ENCODE measurements around the gene PIGM. TPM values are rescaled to one million over a fixed set of nuclear protein-coding genes. Genes with fewer than 3 reads are reported as not detected.

The PIGM gene
- total and polyA plus RNA-seq, 4 donors: 1.3 to 6.7 (median 4.4) TPM

- intact Hi-C loops (cut with DNase I): no loop called here
- no peaks in the 10 kb centered on the region for H3K36me3 ChIP-seq (ENCODE audit: control insufficient read depth in 1 of 2, insufficient read depth in 2 of 2, low read length in 1 of 2)
- H3K4me1 ChIP-seq (ENCODE audit: control insufficient read depth in 1 of 2, insufficient read depth in 2 of 2, low read length in 2 of 2): no peaks in the 10 kb centered on the region
- no peak overlapping the region for H3K4me3 ChIP-seq (ENCODE audit: low read length in 2 of 2)
- WGBS, 2 donors: 86 to 87% methylated on average over 4 of the region's 4 CpGs
- no peak for DNase-seq
- no peaks in the 10 kb centered on the region for H3K27me3 ChIP-seq (ENCODE audit: control insufficient read depth in 1 of 2, insufficient read depth in 2 of 2, low read length in 1 of 2)
- ATAC-seq (ENCODE audit: low FRiP score): no peak
- no peaks in the 10 kb centered on the region for H3K9me3 ChIP-seq (ENCODE audit: control insufficient read depth, low read length)
- H3K27ac ChIP-seq (ENCODE audit: low read depth in 1 of 2, low read length in 2 of 2): no peak overlapping the region
Observed at GRCh38 chr1:160074865-160075264, 43.1 kb upstream of the PIGM start.

GRCh38 chr1:160071289-160071688, 39.5 kb upstream of the PIGM start:
- intact Hi-C loops (cut with DNase I): no loop called here
- ATAC-seq (ENCODE audit: low FRiP score): no peak
- H3K4me1 ChIP-seq (ENCODE audit: control insufficient read depth in 1 of 2, insufficient read depth in 2 of 2, low read length in 2 of 2): no peaks in the 10 kb centered on the region

GRCh38 chr1:160070243-160071163, 38.7 kb upstream of the PIGM start:
- no peaks in the 10 kb centered on the region for H3K27me3 ChIP-seq (ENCODE audit: control insufficient read depth in 1 of 2, insufficient read depth in 2 of 2, low read length in 1 of 2)
- H3K4me3 ChIP-seq (ENCODE audit: low read length in 2 of 2): peak overlapping the region; percentile 57
- ATAC-seq (ENCODE audit: low FRiP score) (peak; percentile 92), DNase-seq (peak; percentile 89 to 94)
- intact Hi-C loops (cut with DNase I): no loop called here
- WGBS, 2 donors: 1 to 2% methylated on average over 37 to 46 of the region's 46 CpGs
- H3K9me3 ChIP-seq (ENCODE audit: control insufficient read depth, low read length): no peaks in the 10 kb centered on the region
- H3K4me1 ChIP-seq (ENCODE audit: control insufficient read depth in 1 of 2, insufficient read depth in 2 of 2, low read length in 2 of 2): no peaks in the 10 kb centered on the region
- no peaks in the 10 kb centered on the region for H3K36me3 ChIP-seq (ENCODE audit: control insufficient read depth in 1 of 2, insufficient read depth in 2 of 2, low read length in 1 of 2)
- H3K27ac ChIP-seq (ENCODE audit: low read depth in 1 of 2, low read length in 2 of 2): no peak overlapping the region

More at GRCh38 chr1:160071289-160071688, 39.5 kb upstream of the PIGM start:
- Histone ChIP-seq H3K4me3 (ENCODE audit: low read length in 2 of 2) (no peak overlapping the region), H3K27ac (ENCODE audit: low read depth in 1 of 2, low read length in 2 of 2) (no peak overlapping the region), H3K36me3 (ENCODE audit: control insufficient read depth in 1 of 2, insufficient read depth in 2 of 2, low read length in 1 of 2) (no peaks in the 10 kb centered on the region), H3K27me3 (ENCODE audit: control insufficient read depth in 1 of 2, insufficient read depth in 2 of 2, low read length in 1 of 2) (no peaks in the 10 kb centered on the region), H3K9me3 (ENCODE audit: control insufficient read depth, low read length) (no peaks in the 10 kb centered on the region)
- WGBS, 2 donors: 91 to 92% methylated on average over 5 of the region's 5 CpGs
- no peak for DNase-seq

GRCh38 chr1:160069460-160070231, 37.9 kb upstream of the PIGM start, which contains the start of gene KCNJ10:
KCNJ10 (minus strand) TSS chr1:160070160; CDS start chr1:160042532, 27,628 bp downstream.
- Histone ChIP-seq H3K9me3 (ENCODE audit: control insufficient read depth, low read length) (no peaks in the 10 kb centered on the region), H3K36me3 (ENCODE audit: control insufficient read depth in 1 of 2, insufficient read depth in 2 of 2, low read length in 1 of 2) (no peaks in the 10 kb centered on the region), H3K4me1 (ENCODE audit: control insufficient read depth in 1 of 2, insufficient read depth in 2 of 2, low read length in 2 of 2) (no peaks in the 10 kb centered on the region), H3K4me3 (ENCODE audit: low read length in 2 of 2) (peak within 1 kb of the TSS; percentile 57), H3K27ac (ENCODE audit: low read depth in 1 of 2, low read length in 2 of 2) (no peak within 1 kb of the TSS), H3K27me3 (ENCODE audit: control insufficient read depth in 1 of 2, insufficient read depth in 2 of 2, low read length in 1 of 2) (no peaks in the 10 kb centered on the region)
- intact Hi-C loops (cut with DNase I): no loop called here
- DNase-seq: peak in 1 of 2 donors; percentile 78
- WGBS, 2 donors: 12 to 16% methylated on average over 22 to 32 of the region's 32 CpGs
- ATAC-seq (ENCODE audit: low FRiP score): no peak

- intact Hi-C loops (cut with DNase I): no loop called here
- no peaks in the 10 kb centered on the region for H3K4me1 ChIP-seq (ENCODE audit: control insufficient read depth in 1 of 2, insufficient read depth in 2 of 2, low read length in 2 of 2)
- no peak overlapping the region for H3K4me3 ChIP-seq (ENCODE audit: low read length in 2 of 2)
- no peaks in the 10 kb centered on the region for H3K9me3 ChIP-seq (ENCODE audit: control insufficient read depth, low read length)
- ATAC-seq (ENCODE audit: low FRiP score) (no peak), DNase-seq (no peak)
- H3K36me3 ChIP-seq (ENCODE audit: control insufficient read depth in 1 of 2, insufficient read depth in 2 of 2, low read length in 1 of 2): no peaks in the 10 kb centered on the region
- H3K27me3 ChIP-seq (ENCODE audit: control insufficient read depth in 1 of 2, insufficient read depth in 2 of 2, low read length in 1 of 2): no peaks in the 10 kb centered on the region
- 71 to 72% methylated on average over 5 of the region's 5 CpGs for WGBS, 2 donors
- H3K27ac ChIP-seq (ENCODE audit: low read depth in 1 of 2, low read length in 2 of 2): no peak overlapping the region
Observed at GRCh38 chr1:160068225-160068624, 36.4 kb upstream of the PIGM start.

- no peaks in the 10 kb centered on the region for H3K36me3 ChIP-seq (ENCODE audit: control insufficient read depth in 1 of 2, insufficient read depth in 2 of 2, low read length in 1 of 2)
- no peaks in the 10 kb centered on the region for H3K27me3 ChIP-seq (ENCODE audit: control insufficient read depth in 1 of 2, insufficient read depth in 2 of 2, low read length in 1 of 2)
- H3K27ac ChIP-seq (ENCODE audit: low read depth in 1 of 2, low read length in 2 of 2): no peak overlapping the region
- 74 to 77% methylated on average over 6 of the region's 6 CpGs for WGBS, 2 donors
- no peaks in the 10 kb centered on the region for H3K9me3 ChIP-seq (ENCODE audit: control insufficient read depth, low read length)
- intact Hi-C loops (cut with DNase I): no loop called here
- no peak for ATAC-seq (ENCODE audit: low FRiP score)
- H3K4me3 ChIP-seq (ENCODE audit: low read length in 2 of 2): no peak overlapping the region
- no peak for DNase-seq
- H3K4me1 ChIP-seq (ENCODE audit: control insufficient read depth in 1 of 2, insufficient read depth in 2 of 2, low read length in 2 of 2): no peaks in the 10 kb centered on the region
Observed at GRCh38 chr1:160066829-160067745, 35.3 kb upstream of the PIGM start.

GRCh38 chr1:160064746-160065145, 33.0 kb upstream of the PIGM start:
- intact Hi-C loops (cut with DNase I): no loop called here
- no peaks in the 10 kb centered on the region for H3K36me3 ChIP-seq (ENCODE audit: control insufficient read depth in 1 of 2, insufficient read depth in 2 of 2, low read length in 1 of 2)
- no peak overlapping the region for H3K27ac ChIP-seq (ENCODE audit: low read depth in 1 of 2, low read length in 2 of 2)
- H3K4me1 ChIP-seq (ENCODE audit: control insufficient read depth in 1 of 2, insufficient read depth in 2 of 2, low read length in 2 of 2): no peaks in the 10 kb centered on the region
- WGBS, 2 donors: 72 to 73% methylated on average over 3 of the region's 3 CpGs
- no peaks in the 10 kb centered on the region for H3K9me3 ChIP-seq (ENCODE audit: control insufficient read depth, low read length)
- DNase-seq: no peak
- H3K4me3 ChIP-seq (ENCODE audit: low read length in 2 of 2): no peak overlapping the region
- no peak for ATAC-seq (ENCODE audit: low FRiP score)
- no peaks in the 10 kb centered on the region for H3K27me3 ChIP-seq (ENCODE audit: control insufficient read depth in 1 of 2, insufficient read depth in 2 of 2, low read length in 1 of 2)

GRCh38 chr1:160064164-160064563, 32.4 kb upstream of the PIGM start:
- H3K27me3 ChIP-seq (ENCODE audit: control insufficient read depth in 1 of 2, insufficient read depth in 2 of 2, low read length in 1 of 2): no peaks in the 10 kb centered on the region
- intact Hi-C loops (cut with DNase I): no loop called here
- no peaks in the 10 kb centered on the region for H3K9me3 ChIP-seq (ENCODE audit: control insufficient read depth, low read length)
- DNase-seq: no peak
- ATAC-seq (ENCODE audit: low FRiP score): no peak
- no peak overlapping the region for H3K4me3 ChIP-seq (ENCODE audit: low read length in 2 of 2)
- WGBS, 2 donors: 88% methylated on average over 3 of the region's 3 CpGs
- H3K36me3 ChIP-seq (ENCODE audit: control insufficient read depth in 1 of 2, insufficient read depth in 2 of 2, low read length in 1 of 2): no peaks in the 10 kb centered on the region
- no peak overlapping the region for H3K27ac ChIP-seq (ENCODE audit: low read depth in 1 of 2, low read length in 2 of 2)
- H3K4me1 ChIP-seq (ENCODE audit: control insufficient read depth in 1 of 2, insufficient read depth in 2 of 2, low read length in 2 of 2): no peaks in the 10 kb centered on the region

Data from aorta (tissue), 5 donors.